Islet precursor cell (in vitro differentiated cells): ENCODE data around the gene FAM222A.

Source experiments
- DNase-seq: peaks from one replicate; pipeline ENCODE4 v3.0.0-alpha.2; 2018

Gene FAM222A

GRCh38 chr12:109760930-109761921, 47.6 kb downstream of the FAM222A start:
- peak; percentile 51 for DNase-seq

GRCh38 chr12:109762071-109762672, 48.5 kb downstream of the FAM222A start:
- DNase-seq: peak; percentile 50

GRCh38 chr12:109762673-109763191, 49.1 kb downstream of the FAM222A start:
- DNase-seq: peak; percentile 50

- DNase-seq: peak; percentile 87
Observed at GRCh38 chr12:109763201-109763841, 49.7 kb downstream of the FAM222A start.

- DNase-seq: peak; percentile 39
Observed at GRCh38 chr12:109764123-109764522, 50.5 kb downstream of the FAM222A start.

GRCh38 chr12:109764776-109765445, 51.3 kb downstream of the FAM222A start:
- DNase-seq: peak; percentile 55

GRCh38 chr12:109765446-109765810, 51.8 kb downstream of the FAM222A start:
- DNase-seq: no peak

- DNase-seq: peak; percentile 47
Observed at GRCh38 chr12:109766251-109766778, 52.7 kb downstream of the FAM222A start.

- DNase-seq: peak; percentile 73
Observed at GRCh38 chr12:109767456-109767855, 53.8 kb downstream of the FAM222A start.

GRCh38 chr12:109767991-109768900, 54.6 kb downstream of the FAM222A start:
- peak; percentile 54 for DNase-seq

- DNase-seq: no peak
Observed at GRCh38 chr12:109768901-109769670, 55.5 kb downstream of the FAM222A start.

- DNase-seq: peak; percentile 51
Observed at GRCh38 chr12:109770104-109770860, 56.7 kb downstream of the FAM222A start.

GRCh38 chr12:109770861-109771670, 57.4 kb downstream of the FAM222A start:
- peak; percentile 54 for DNase-seq

GRCh38 chr12:109771746-109772621, 58.4 kb downstream of the FAM222A start:
- DNase-seq: peak; percentile 46

GRCh38 chr12:109772622-109773321, 59.1 kb downstream of the FAM222A start:
- DNase-seq: peak; percentile 53

- peak; percentile 61 for DNase-seq
Observed at GRCh38 chr12:109773384-109774011, 59.9 kb downstream of the FAM222A start.
